ENCODE results near the gene LMO7.
"Not testable (repeated sequence)": the region's sequence is repeated elsewhere in the genome, so short reads cannot be mapped to it uniquely, and the experiment has no call there.

LMO7 gene

GRCh38 chr13:75648446-75648845 lies 12.3 kb downstream of the LMO7 start:
- DNase-seq: no peak

- DNase-seq: no peak
Measured at GRCh38 chr13:75651013-75651412, 14.9 kb downstream of the LMO7 start.

GRCh38 chr13:75652726-75653125 lies 16.6 kb downstream of the LMO7 start:
- no peak for DNase-seq

- no peak for DNase-seq
Measured at GRCh38 chr13:75656425-75656989, 20.4 kb downstream of the LMO7 start.

- no peak for DNase-seq
Measured at GRCh38 chr13:75657111-75657510, 21.0 kb downstream of the LMO7 start.

- DNase-seq: no peak
Measured at GRCh38 chr13:75660694-75661093, 24.6 kb downstream of the LMO7 start.

GRCh38 chr13:75661443-75661842 lies 25.3 kb downstream of the LMO7 start:
- DNase-seq: no peak

GRCh38 chr13:75666646-75667351 lies 30.7 kb downstream of the LMO7 start:
- DNase-seq: no peak

- DNase-seq: no peak
Measured at GRCh38 chr13:75669706-75670105, 33.6 kb downstream of the LMO7 start.

- DNase-seq: no peak
Measured at GRCh38 chr13:75670496-75670895, 34.4 kb downstream of the LMO7 start.

GRCh38 chr13:75675421-75675820 lies 39.3 kb downstream of the LMO7 start:
- DNase-seq: no peak

- no peak for DNase-seq
Measured at GRCh38 chr13:75679459-75679858, 43.3 kb downstream of the LMO7 start.

- DNase-seq: not testable (repeated sequence)
Measured at GRCh38 chr13:75680251-75680650, 44.1 kb downstream of the LMO7 start.

- DNase-seq: no peak
Measured at GRCh38 chr13:75682326-75682725, 46.2 kb downstream of the LMO7 start.

GRCh38 chr13:75685239-75685697 lies 49.1 kb downstream of the LMO7 start:
- no peak for DNase-seq

- no peak for DNase-seq
Measured at GRCh38 chr13:75687150-75687763, 51.1 kb downstream of the LMO7 start.

- DNase-seq: no peak
Measured at GRCh38 chr13:75689686-75690085, 53.6 kb downstream of the LMO7 start.

- no peak for DNase-seq
Measured at GRCh38 chr13:75690607-75691006, 54.5 kb downstream of the LMO7 start.

GRCh38 chr13:75691183-75691582 lies 55.1 kb downstream of the LMO7 start:
- DNase-seq: no peak

GRCh38 chr13:75693227-75693626 lies 57.1 kb downstream of the LMO7 start:
- no peak for DNase-seq

- no peak for DNase-seq
Measured at GRCh38 chr13:75694722-75695121, 58.6 kb downstream of the LMO7 start.

- DNase-seq: peak; percentile 47 to 72 (median 63)
Measured at GRCh38 chr13:75695908-75696307, 59.8 kb downstream of the LMO7 start.

GRCh38 chr13:75699062-75699461 lies 62.9 kb downstream of the LMO7 start:
- no peak for DNase-seq

GRCh38 chr13:75699717-75700116 lies 63.6 kb downstream of the LMO7 start:
- not testable (repeated sequence) for DNase-seq
